NCI-H1092 (cell line): Measurements from ENCODE around the gene TSPAN1.
"Not testable (repeated sequence)": the region's sequence is repeated elsewhere in the genome, so short reads cannot be mapped to it uniquely, and the experiment has no call there.

Experiments used
- DNase-seq: peaks from one replicate; lab custom pipeline; 2025; lab: John Stamatoyannopoulos, UW

The TSPAN1 gene

GRCh38 chr1:46218443-46218842 lies 43.6 kb downstream of the TSPAN1 start:
- DNase-seq: no peak

GRCh38 chr1:46219551-46220520 lies 44.9 kb downstream of the TSPAN1 start:
- no peak for DNase-seq

GRCh38 chr1:46220808-46221207 lies 45.9 kb downstream of the TSPAN1 start:
- DNase-seq: no peak

DNA sequence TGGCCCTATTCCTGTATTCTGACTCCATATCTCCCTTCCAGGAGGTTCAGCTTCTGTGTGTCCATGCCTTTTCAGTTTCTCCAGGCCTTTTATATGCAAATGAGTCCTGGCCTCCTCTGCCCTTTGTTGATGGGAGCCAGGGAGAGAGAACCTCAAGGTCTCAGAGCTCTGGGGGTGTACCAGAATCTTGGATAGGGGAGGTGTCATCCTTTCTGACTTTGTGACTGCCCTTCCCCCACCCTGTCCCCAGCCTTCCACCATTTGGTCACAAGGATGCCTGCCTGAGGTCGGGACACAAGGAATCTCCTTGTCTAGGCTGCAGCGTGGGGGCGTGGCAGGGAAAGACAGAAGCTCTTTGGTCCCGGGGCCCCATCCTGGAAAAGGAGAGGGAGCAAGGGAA lies 46.9 kb downstream of the TSPAN1 start:
- DNase-seq: no peak

- DNase-seq: not testable (repeated sequence)
These were observed 48.2 kb downstream of the TSPAN1 start for GRCh38 chr1:46223055-46223454.

DNA sequence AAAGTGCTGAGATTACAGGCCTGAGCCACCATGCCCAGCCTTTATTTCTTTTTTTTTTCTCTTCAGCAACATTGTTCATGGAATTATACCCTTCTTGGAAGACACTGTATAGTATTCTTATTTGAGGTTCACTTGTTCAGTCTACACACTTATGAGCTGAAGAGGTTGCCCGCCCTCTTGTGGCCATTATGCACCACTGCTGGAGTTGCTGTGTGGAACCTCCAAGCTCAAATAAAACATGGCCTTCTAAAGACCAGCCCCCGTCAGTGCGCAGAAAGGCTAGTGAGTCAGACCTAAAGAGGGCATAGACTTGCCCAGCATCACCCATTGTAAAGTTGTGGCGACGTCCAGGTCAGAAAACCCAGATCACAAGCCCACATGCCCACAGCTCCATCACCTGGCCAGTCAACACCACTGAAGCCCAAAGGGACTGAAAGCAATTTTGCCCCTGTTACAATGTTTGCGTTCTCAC lies 48.6 kb downstream of the TSPAN1 start:
- DNase-seq: peak; percentile 40

DNA sequence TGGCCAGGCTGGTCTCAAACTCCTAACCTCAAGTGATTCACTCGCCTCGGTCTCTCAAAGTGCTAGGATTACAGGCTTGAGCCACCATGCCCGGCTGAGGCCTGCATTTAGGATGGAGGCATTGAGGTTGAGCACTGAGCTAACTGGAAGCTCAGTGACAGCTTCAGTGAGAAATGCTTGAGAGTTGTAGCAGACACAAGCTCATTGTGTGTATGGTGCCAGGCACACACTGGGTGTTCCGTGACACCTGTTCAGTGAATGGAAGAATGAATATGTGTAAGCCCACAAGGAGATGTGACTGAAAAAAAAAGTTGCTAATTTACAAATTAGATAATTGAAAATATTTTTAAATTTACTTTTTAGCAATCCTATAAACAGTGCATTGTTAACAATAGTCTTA lies 50.1 kb downstream of the TSPAN1 start:
- DNase-seq: no peak

DNA sequence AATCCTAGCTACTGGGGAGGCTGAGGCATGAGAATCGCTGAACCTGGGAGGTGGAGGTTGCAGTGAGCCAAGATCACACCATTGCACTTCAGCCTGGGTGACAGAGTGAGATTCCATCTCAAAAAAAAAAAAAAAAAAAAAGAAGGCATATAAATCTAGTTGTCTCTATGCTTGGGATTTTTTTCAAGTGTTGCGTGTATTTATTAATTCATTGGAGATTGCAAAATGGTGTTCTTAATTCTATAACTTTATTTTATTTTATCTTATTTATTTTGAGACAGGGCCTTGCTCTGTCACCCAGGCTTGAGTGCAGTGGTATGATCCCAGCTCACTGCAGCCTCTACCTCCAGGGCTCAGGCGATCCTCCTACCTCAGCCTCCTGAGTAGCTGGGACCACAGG lies 56.3 kb downstream of the TSPAN1 start:
- DNase-seq: not testable (repeated sequence)
